Activated CD8-positive, alpha-beta memory T cell treated with anti-CD3 and anti-CD28 coated beads for 36 hours (primary cell): ENCODE results near the gene HSD3B2. TPM values are rescaled to one million over a fixed set of nuclear protein-coding genes. Genes with fewer than 3 reads are reported as not detected.

Experiments
- CTCF ChIA-PET: fragments of 350-600 bp; sonication (Branson Sonifier 250); formaldehyde crosslinking; loops from one replicate; lab custom pipeline; 2021; ENCODE audit warnings: antibody characterized with exemption; lab: Charles Lee
- POLR2A ChIA-PET: fragments of 350-600 bp; sonication (Branson Sonifier 250); formaldehyde crosslinking; loops from one replicate; lab custom pipeline; 2021; ENCODE audit warnings: antibody characterized with exemption; lab: Charles Lee
- total RNA-seq, 2 experiments: library from RNA; stranded (reverse); gene quantifications; one replicate each; pipeline ENCODE4 v1.2.3, GENCODE V29; 2021

Gene HSD3B2
- total RNA-seq, 2 experiments from 2014 or later, result not detected

GRCh38 chr1:119391749-119392148, 23.2 kb upstream of the HSD3B2 start:
- ChIA-PET POLR2A (no interaction called here), CTCF (no interaction called here)

DNA sequence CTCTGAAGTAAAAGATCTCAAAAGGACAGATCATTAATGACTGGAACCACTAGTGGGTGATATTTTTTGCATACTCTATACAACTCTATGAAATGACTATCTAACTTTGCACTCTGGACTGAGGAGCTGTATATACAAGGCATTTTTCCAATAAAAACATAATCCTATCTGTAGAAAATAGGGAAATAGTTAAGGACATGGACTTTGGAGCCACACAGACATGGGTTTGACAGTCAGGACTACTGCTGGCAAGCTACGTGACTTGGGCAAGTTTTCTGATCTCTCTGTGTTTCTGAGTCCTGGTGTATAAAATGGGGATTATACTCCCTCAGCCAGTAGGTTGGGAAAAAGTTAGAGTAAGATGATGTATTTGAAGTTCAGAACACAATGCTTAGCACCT, 20.9 kb upstream of the HSD3B2 start:
- ChIA-PET CTCF (no interaction called here), POLR2A (no interaction called here)

- CTCF ChIA-PET, result no interaction called here
- POLR2A ChIA-PET, result no interaction called here
Measured at GRCh38 chr1:119396982-119397381, 18.0 kb upstream of the HSD3B2 start.

- ChIA-PET POLR2A (no interaction called here), CTCF (no interaction called here)
Measured at GRCh38 chr1:119397986-119398385, 17.0 kb upstream of the HSD3B2 start.

- POLR2A ChIA-PET, result no interaction called here
- CTCF ChIA-PET, result no interaction called here
Measured at GRCh38 chr1:119404736-119405135, 10.2 kb upstream of the HSD3B2 start.

GRCh38 chr1:119409731-119410130, 5.2 kb upstream of the HSD3B2 start:
- CTCF ChIA-PET, result no interaction called here
- POLR2A ChIA-PET, result no interaction called here

- CTCF ChIA-PET, result no interaction called here
- POLR2A ChIA-PET, result no interaction called here
Measured at GRCh38 chr1:119410961-119411360, 4.0 kb upstream of the HSD3B2 start.

DNA sequence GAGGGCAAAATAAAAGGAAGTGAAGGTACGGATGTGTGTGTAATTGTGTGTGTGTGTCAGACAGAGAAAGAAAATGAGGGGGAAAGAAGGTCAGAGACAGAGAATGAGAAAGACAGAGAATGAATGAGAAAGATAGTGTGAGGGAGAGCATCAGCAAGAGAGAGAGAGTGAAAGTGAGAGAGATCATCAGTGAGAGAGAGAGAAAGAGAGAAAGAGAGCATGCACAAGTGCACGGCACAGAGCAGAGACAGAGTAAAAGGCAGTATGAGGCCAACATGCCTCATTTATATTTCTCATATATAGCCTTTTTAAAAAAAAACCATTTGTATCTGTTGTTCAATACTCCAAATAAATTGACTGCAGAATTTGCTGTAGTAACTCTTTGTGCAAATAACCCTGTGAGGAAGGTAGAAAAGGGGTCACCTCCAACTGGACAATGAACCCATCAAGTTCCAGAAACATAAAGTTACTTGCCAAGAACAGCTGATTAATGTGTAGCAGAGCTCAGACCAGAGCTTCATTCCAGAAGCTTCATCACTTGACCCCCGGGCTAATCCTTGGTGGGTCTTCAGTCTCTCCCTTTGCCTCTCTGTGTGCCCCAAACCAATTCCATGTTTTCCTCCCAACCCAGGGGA, 1.2 kb downstream of the HSD3B2 start:
- POLR2A ChIA-PET, result no interaction called here
- CTCF ChIA-PET, result no interaction called here

- POLR2A ChIA-PET, result no interaction called here
- CTCF ChIA-PET, result no interaction called here
Measured at GRCh38 chr1:119419109-119419508, 4.2 kb downstream of the HSD3B2 start.

DNA sequence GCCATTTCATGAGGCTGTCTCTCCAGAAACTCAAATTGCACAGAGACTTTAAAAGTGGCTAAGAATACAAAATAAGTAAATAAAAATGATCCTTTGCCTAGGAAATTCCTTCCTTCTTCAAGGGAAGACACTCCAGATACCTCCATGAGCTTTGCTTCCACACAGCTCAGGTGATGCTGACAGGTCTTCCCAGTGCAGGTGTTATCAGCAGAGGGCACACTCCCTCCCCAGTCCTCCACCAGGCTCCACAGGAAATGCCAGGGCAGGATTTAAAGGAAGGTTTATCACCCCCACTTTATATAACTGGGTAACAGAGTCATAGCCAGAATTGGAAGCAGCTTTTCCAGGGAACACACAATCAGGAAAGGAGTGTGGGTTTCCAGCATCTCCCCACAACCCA, 5.7 kb downstream of the HSD3B2 start:
- ChIA-PET POLR2A (no interaction called here), CTCF (no interaction called here)

GRCh38 chr1:119422631-119423030, 7.7 kb downstream of the HSD3B2 start:
- ChIA-PET POLR2A (no interaction called here), CTCF (no interaction called here)

GRCh38 chr1:119428991-119429390, 14.0 kb downstream of the HSD3B2 start:
- ChIA-PET POLR2A (no interaction called here), CTCF (no interaction called here)

- CTCF ChIA-PET, result no interaction called here
Measured at GRCh38 chr1:119429687-119430086, 14.7 kb downstream of the HSD3B2 start.

GRCh38 chr1:119430486-119430885, 15.5 kb downstream of the HSD3B2 start:
- ChIA-PET CTCF (no interaction called here), POLR2A (no interaction called here)

More at GRCh38 chr1:119429687-119430086, 14.7 kb downstream of the HSD3B2 start:
- POLR2A ChIA-PET, result no interaction called here

DNA sequence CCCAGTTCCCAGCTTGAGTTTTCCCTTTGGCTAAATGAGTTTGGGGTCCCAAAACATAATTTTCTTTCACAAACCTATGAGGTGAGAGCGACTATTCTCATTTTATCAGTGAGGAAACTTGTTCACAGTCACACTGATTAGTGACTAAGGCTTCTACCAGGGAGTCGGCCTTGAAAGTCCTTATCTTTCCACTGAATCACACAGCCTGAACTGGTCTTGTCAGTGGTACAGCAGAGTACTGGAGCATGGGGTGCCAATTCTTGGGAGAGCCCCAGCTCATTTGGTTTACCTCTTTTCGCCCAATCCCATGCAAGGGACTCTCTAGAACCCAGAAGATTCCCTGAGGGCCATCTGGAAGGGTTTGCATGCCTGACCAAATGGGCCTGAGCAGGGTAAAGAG, 16.9 kb downstream of the HSD3B2 start:
- CTCF ChIA-PET, result no interaction called here
- POLR2A ChIA-PET, result no interaction called here

DNA sequence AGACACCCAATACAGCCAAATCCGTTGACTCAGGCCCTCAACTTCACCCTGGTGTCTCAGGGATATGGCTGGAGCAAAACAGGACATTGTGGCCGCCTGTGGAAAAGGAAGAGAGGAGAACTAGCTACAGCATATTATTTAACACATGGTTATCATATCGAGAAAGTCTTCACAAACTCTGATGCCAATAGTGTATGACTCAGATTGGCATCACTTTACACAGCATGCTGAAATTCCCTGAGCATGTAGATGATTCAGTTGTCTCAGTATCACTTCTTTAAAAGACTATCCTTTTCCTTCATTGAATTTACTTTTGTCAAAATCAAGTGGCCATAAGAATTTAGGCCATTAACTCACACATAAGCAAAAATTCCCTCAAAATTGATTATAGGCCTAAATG, 20.1 kb downstream of the HSD3B2 start:
- ChIA-PET CTCF (no interaction called here), POLR2A (no interaction called here)

GRCh38 chr1:119438761-119439160, 23.8 kb downstream of the HSD3B2 start:
- POLR2A ChIA-PET, result no interaction called here
- CTCF ChIA-PET, result no interaction called here

DNA sequence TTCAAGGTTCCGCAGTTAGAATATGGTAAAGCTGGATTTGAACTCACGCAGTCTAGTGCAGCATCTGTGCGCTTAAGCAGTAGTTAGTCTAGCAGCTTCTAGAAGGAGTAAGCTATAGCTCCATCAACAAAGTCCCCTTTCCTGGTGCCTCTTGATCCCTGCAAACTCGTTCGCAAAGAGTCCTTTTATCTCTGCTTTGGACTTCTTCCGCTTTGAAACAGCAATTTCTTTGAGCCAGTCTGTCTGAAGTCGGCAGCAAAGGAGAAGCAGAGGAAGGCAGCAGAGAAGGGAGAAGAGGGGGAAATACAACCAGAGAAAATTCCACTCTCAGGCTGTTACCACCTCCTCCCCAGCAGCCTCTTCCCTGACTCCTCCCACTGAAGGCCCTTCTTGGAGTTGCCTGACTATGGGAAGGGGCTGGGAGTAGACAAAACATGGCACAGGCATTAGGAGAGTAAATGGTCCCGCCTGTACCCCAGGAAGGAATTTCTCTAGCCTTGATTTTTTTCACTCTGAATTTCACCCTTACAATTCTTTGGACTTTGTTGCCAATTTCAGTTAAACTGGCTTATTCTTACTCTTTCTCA, 25.9 kb downstream of the HSD3B2 start:
- ChIA-PET CTCF (no interaction called here), POLR2A (no interaction called here)

GRCh38 chr1:119442756-119443155, 27.8 kb downstream of the HSD3B2 start:
- ChIA-PET POLR2A (no interaction called here), CTCF (no interaction called here)

GRCh38 chr1:119446321-119446720, 31.4 kb downstream of the HSD3B2 start:
- ChIA-PET CTCF (interaction anchor here (0.6 kb wide), 1 partner anchor 243 kb away, joined by 3 read pairs; no protein-coding TSS in a partner anchor), POLR2A (no interaction called here)

DNA sequence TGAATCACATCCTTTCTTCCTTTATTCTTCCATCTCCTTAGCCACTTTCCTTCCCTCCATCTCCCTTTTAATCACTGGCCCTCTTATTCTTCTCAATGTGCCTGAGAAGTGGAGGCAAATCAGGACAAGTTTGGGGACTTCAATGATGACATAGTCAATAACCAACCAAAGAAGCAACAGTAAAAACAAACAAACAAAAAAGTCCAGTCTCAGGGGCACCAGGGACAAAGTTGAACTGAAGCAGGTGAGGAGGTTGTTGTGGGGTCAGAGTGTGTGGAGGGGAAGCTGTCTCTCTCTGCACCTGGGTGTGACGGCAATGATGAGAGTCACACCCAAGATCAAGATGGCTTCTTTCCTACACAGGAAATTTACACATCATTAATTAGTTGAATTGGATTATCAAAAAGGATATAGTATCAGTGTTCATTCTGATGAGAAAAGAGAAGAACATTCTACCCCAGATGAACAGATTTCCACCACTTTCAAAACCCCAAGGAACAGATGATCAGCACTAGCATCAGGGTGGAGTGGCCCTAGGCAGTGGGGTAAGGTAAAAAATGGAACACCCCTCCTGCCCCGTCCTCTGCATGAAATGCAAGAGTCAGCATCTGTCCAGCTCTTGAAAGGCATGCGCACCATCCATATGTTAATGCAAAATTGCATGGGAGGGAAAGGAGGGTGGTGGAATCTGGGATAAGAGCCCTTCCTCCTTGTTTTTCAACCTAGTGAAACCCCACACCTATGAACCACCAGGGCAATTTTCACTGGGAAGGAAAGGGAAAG, 32.6 kb downstream of the HSD3B2 start:
- CTCF ChIA-PET, result no interaction called here
- POLR2A ChIA-PET, result no interaction called here
